ENCODE data around the gene CNBD2. TPM values are rescaled to one million over a fixed set of nuclear protein-coding genes. Genes with fewer than 3 reads are reported as not detected.

The CNBD2 gene
- polyA plus RNA-seq, 1 donor from 2014 or later, result 9.5 TPM

DNA sequence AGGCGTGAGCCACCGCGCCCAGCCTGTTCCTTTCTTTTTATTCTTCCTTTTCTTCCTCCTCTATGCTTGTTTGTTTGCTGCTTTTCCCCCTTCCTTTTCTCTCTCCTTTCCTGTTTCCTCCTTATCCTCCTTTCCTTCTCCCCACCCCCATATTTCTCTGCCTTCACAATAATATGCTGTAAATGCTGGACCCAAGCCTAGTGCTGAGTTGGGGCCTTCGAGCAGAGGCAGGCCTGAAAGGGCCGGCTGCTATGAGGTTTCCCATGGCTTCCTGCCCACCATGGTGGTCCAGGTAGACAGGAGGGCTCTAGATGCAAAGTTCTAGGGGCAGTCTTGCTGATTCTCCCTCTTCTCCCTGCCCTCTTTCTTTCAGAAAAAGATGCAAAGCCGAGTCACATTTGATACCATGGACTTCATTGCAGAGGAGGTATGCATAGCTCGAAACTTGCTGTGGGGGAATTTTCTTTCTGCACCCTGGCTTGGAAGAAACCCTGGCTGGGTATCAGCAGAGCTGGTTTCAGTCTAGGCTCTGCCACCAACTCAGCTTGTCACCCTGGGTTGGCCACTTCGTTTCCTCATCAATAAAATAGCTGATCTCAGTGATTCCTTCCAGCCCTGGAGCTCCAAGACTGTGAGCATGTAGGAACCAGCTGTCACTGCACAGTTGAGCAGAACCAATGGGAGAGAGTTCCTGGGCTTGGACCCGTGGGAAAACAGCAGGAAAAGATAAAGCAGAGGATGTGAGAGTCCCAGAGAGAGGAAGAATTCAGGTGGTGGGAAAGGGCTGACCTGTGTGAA, 7.4 kb downstream of the CNBD2 start:
- no peak for TF ChIP-seq RAD21 (conservative IDR thresholded peaks at IDR 0.05)
- no peak for TF ChIP-seq MXI1 (conservative IDR thresholded peaks at IDR 0.05; ENCODE audit: poor library complexity, severe bottlenecking)
- TF ChIP-seq, protein P1, sequence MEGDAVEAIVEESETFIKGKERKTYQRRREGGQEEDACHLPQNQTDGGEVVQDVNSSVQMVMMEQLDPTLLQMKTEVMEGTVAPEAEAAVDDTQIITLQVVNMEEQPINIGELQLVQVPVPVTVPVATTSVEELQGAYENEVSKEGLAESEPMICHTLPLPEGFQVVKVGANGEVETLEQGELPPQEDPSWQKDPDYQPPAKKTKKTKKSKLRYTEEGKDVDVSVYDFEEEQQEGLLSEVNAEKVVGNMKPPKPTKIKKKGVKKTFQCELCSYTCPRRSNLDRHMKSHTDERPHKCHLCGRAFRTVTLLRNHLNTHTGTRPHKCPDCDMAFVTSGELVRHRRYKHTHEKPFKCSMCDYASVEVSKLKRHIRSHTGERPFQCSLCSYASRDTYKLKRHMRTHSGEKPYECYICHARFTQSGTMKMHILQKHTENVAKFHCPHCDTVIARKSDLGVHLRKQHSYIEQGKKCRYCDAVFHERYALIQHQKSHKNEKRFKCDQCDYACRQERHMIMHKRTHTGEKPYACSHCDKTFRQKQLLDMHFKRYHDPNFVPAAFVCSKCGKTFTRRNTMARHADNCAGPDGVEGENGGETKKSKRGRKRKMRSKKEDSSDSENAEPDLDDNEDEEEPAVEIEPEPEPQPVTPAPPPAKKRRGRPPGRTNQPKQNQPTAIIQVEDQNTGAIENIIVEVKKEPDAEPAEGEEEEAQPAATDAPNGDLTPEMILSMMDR (IDR thresholded peaks at IDR 0.05; ENCODE audit: poor library complexity, severe bottlenecking), result no peak
- TF ChIP-seq POLR2AphosphoS5 (IDR thresholded peaks at IDR 0.05), result no peak
- no peak for TF ChIP-seq EP300 (conservative IDR thresholded peaks at IDR 0.05; ENCODE audit: poor library complexity, severe bottlenecking)
- no peak for TF ChIP-seq EZH2 (IDR thresholded peaks at IDR 0.05; ENCODE audit: borderline replicate concordance, insufficient read depth, low read length, poor library complexity, severe bottlenecking)
- TF ChIP-seq, protein P2, sequence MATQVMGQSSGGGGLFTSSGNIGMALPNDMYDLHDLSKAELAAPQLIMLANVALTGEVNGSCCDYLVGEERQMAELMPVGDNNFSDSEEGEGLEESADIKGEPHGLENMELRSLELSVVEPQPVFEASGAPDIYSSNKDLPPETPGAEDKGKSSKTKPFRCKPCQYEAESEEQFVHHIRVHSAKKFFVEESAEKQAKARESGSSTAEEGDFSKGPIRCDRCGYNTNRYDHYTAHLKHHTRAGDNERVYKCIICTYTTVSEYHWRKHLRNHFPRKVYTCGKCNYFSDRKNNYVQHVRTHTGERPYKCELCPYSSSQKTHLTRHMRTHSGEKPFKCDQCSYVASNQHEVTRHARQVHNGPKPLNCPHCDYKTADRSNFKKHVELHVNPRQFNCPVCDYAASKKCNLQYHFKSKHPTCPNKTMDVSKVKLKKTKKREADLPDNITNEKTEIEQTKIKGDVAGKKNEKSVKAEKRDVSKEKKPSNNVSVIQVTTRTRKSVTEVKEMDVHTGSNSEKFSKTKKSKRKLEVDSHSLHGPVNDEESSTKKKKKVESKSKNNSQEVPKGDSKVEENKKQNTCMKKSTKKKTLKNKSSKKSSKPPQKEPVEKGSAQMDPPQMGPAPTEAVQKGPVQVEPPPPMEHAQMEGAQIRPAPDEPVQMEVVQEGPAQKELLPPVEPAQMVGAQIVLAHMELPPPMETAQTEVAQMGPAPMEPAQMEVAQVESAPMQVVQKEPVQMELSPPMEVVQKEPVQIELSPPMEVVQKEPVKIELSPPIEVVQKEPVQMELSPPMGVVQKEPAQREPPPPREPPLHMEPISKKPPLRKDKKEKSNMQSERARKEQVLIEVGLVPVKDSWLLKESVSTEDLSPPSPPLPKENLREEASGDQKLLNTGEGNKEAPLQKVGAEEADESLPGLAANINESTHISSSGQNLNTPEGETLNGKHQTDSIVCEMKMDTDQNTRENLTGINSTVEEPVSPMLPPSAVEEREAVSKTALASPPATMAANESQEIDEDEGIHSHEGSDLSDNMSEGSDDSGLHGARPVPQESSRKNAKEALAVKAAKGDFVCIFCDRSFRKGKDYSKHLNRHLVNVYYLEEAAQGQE (IDR thresholded peaks at IDR 0.05; ENCODE audit: borderline replicate concordance), result no peak
- TF ChIP-seq SMC3 (conservative IDR thresholded peaks at IDR 0.05; ENCODE audit: poor library complexity), result no peak
- TF ChIP-seq TAF1 (IDR thresholded peaks at IDR 0.05; ENCODE audit: low read depth), result no peak
- no peaks in the 10 kb centered on the region for H3K79me2 ChIP-seq (replicated peaks; ENCODE audit: insufficient read depth, low read length)
- no peak overlapping the region for H3K4me2 ChIP-seq (ENCODE audit: low read length)
- no peaks in the 10 kb centered on the region for H3F3A ChIP-seq (ENCODE audit: insufficient read depth, low read length, poor library complexity, severe bottlenecking)
- no peaks in the 10 kb centered on the region for H3K36me3 ChIP-seq (ENCODE audit: insufficient read depth, low read length)
- H2AFZ ChIP-seq (ENCODE audit: low read depth, low read length), result no peak overlapping the region
- no peaks in the 10 kb centered on the region for H3K9me3 ChIP-seq (ENCODE audit: low read length)
- H3K9ac ChIP-seq (ENCODE audit: low read length), result no peak overlapping the region
- H3K27ac ChIP-seq (ENCODE audit: low read length), result no peak overlapping the region
- no peaks in the 10 kb centered on the region for H3K9me2 ChIP-seq (ENCODE audit: insufficient read depth, low read length)
- H3K27me3 ChIP-seq (ENCODE audit: insufficient read depth, low read depth, low read length), result no peaks in the 10 kb centered on the region
- no peak overlapping the region for H3K4me3 ChIP-seq (ENCODE audit: low read length)
- no peaks in the 10 kb centered on the region for H4K20me1 ChIP-seq (ENCODE audit: insufficient read depth)

DNA sequence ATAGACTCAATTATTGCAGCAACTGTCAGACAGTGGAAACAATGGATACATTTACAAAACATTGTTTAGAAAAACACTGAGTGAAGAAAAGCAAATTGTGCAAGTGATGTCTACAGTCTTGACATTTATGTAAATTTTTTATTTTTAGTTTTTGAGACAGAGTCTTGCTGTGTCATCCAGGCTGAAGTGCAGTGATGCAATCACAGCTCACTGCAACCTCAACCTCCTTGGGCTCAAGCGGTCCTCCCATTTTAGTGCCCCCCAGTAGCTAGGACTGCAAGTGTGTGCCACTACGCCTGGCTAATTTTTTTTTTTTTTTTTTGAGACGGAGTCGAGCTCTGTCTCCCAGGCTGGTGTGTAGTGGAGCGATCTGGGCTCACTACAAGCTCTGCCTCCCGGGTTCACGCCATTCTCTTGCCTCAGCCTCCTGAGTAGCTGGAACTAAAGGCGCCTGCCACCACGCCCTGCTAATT, 9.7 kb downstream of the CNBD2 start:
- Histone ChIP-seq H3K9me2 (ENCODE audit: insufficient read depth, low read length) (no peaks in the 10 kb centered on the region), H3K4me3 (ENCODE audit: low read length) (no peak overlapping the region), H3K27ac (ENCODE audit: low read length) (no peak overlapping the region), H3K4me2 (ENCODE audit: low read length) (no peak overlapping the region), H3K9me3 (ENCODE audit: low read length) (no peaks in the 10 kb centered on the region), H2AFZ (ENCODE audit: low read depth, low read length) (no peak overlapping the region), H3K36me3 (ENCODE audit: insufficient read depth, low read length) (no peaks in the 10 kb centered on the region), H3K79me2 (replicated peaks; ENCODE audit: insufficient read depth, low read length) (no peaks in the 10 kb centered on the region), H3K9ac (ENCODE audit: low read length) (no peak overlapping the region), H3F3A (ENCODE audit: insufficient read depth, low read length, poor library complexity, severe bottlenecking) (no peaks in the 10 kb centered on the region), H3K27me3 (ENCODE audit: insufficient read depth, low read depth, low read length) (no peaks in the 10 kb centered on the region), H4K20me1 (ENCODE audit: insufficient read depth) (no peaks in the 10 kb centered on the region)
- TF ChIP-seq EP300 (conservative IDR thresholded peaks at IDR 0.05; ENCODE audit: poor library complexity, severe bottlenecking), result no peak
- TF ChIP-seq, protein P1 (IDR thresholded peaks at IDR 0.05; ENCODE audit: poor library complexity, severe bottlenecking), result no peak
- no peak for TF ChIP-seq MXI1 (conservative IDR thresholded peaks at IDR 0.05; ENCODE audit: poor library complexity, severe bottlenecking)
- TF ChIP-seq EZH2 (IDR thresholded peaks at IDR 0.05; ENCODE audit: borderline replicate concordance, insufficient read depth, low read length, poor library complexity, severe bottlenecking), result no peak
- no peak for TF ChIP-seq TAF1 (IDR thresholded peaks at IDR 0.05; ENCODE audit: low read depth)
- no peak for TF ChIP-seq SMC3 (conservative IDR thresholded peaks at IDR 0.05; ENCODE audit: poor library complexity)
- TF ChIP-seq, protein P2 (IDR thresholded peaks at IDR 0.05; ENCODE audit: borderline replicate concordance), result no peak
- no peak for TF ChIP-seq RAD21 (conservative IDR thresholded peaks at IDR 0.05)

All from neural cell (in vitro differentiated cells).